WTC11 (cell line): ENCODE data around the gene VWA3B. TPM values are rescaled to one million over a fixed set of nuclear protein-coding genes. Genes with fewer than 3 reads are reported as not detected.

ENCODE experiments used
- ATAC-seq: fragments of 200-7000 bp; cut with Tn5 transposase; 2 replicates; pipeline ENCODE4 v1.10.0; 2021; ENCODE audit warnings: mild to moderate bottlenecking, moderate library complexity
- CTCF ChIA-PET: fragments of 300-600 bp; sonication (Branson Sonifier 250); formaldehyde crosslinking; loops from one replicate; lab custom pipeline; 2021; ENCODE audit warnings: antibody characterized with exemption; lab: Charles Lee
- POLR2A ChIA-PET: fragments of 350-600 bp; sonication (Branson Sonifier 250); formaldehyde crosslinking; loops from one replicate; lab custom pipeline; 2021; ENCODE audit warnings: antibody characterized with exemption; lab: Charles Lee
- DNase-seq: peaks from one replicate; pipeline ENCODE4 v3.0.0; 2021; ENCODE audit warnings: low spot score
- H3K27ac Mint-ChIP-seq: 2 replicates; pipeline ENCODE4 v1.8.0; 2021; ENCODE audit warnings: mixed read lengths
- H3K27me3 Mint-ChIP-seq: 2 replicates; pipeline ENCODE4 v1.8.0; 2021; ENCODE audit warnings: low read depth, mild to moderate bottlenecking, moderate library complexity, mixed read lengths
- H3K36me3 Mint-ChIP-seq: 2 replicates; pipeline ENCODE4 v1.8.0; 2021; ENCODE audit warnings: mixed read lengths
- H3K4me1 Mint-ChIP-seq: 2 replicates; pipeline ENCODE4 v1.8.0; 2022; ENCODE audit warnings: mixed read lengths
- H3K4me3 Mint-ChIP-seq: 2 replicates; pipeline ENCODE4 v1.8.0; 2021; ENCODE audit warnings: mild to moderate bottlenecking, moderate library complexity, mixed read lengths
- H3K9me3 Mint-ChIP-seq: 2 replicates; pipeline ENCODE4 v1.8.0; 2021; ENCODE audit warnings: mixed read lengths
- ATF1 ChIP-seq: sonication (generic); formaldehyde crosslinking; IDR thresholded peaks from 2 replicates; pipeline ENCODE4 v1.8.1; 2023; ENCODE audit warnings: mild to moderate bottlenecking, moderate library complexity, missing genetic modification reagents
- CREM ChIP-seq: sonication (generic); formaldehyde crosslinking; IDR thresholded peaks from 2 replicates; pipeline ENCODE4 v1.8.1; 2022; ENCODE audit warnings: mild to moderate bottlenecking, missing genetic modification reagents, moderate library complexity
- FOXJ3 ChIP-seq: sonication (generic); formaldehyde crosslinking; IDR thresholded peaks from 2 replicates; pipeline ENCODE4 v1.9.0; 2021; ENCODE audit warnings: missing genetic modification reagents, mild to moderate bottlenecking, borderline replicate concordance
- FOXK1 ChIP-seq: sonication (generic); formaldehyde crosslinking; IDR thresholded peaks from 2 replicates; pipeline ENCODE4 v1.8.0; 2022; ENCODE audit warnings: mild to moderate bottlenecking, moderate library complexity, missing genetic modification reagents
- HMGA2 ChIP-seq: fragments of 250-450 bp; sonication (Bioruptor Pico); IDR thresholded peaks from 2 replicates; pipeline ENCODE4 v1.4.0; 2021; ENCODE audit warnings: mild to moderate bottlenecking, moderate library complexity
- MYBL2 ChIP-seq: sonication (generic); formaldehyde crosslinking; IDR thresholded peaks from 2 replicates; pipeline ENCODE4 v1.8.1; 2023; ENCODE audit warnings: mild to moderate bottlenecking, moderate library complexity, missing genetic modification reagents
- NFATC4 ChIP-seq: fragments of 250-450 bp; sonication (Bioruptor Pico); IDR thresholded peaks from 2 replicates; pipeline ENCODE4 v1.9.0; 2021; ENCODE audit warnings: mild to moderate bottlenecking
- NFYB ChIP-seq: sonication (generic); formaldehyde crosslinking; conservative IDR thresholded peaks from 2 replicates; pipeline ENCODE4 v1.8.0; 2022; ENCODE audit warnings: low read depth, missing genetic modification reagents
- NR3C1 ChIP-seq: sonication (generic); formaldehyde crosslinking; conservative IDR thresholded peaks from 2 replicates; pipeline ENCODE4 v1.8.1; 2023; ENCODE audit warnings: low read depth, mild to moderate bottlenecking, missing genetic modification reagents
- PRRX2 ChIP-seq: fragments of 250-450 bp; sonication (Bioruptor Pico); IDR thresholded peaks from 2 replicates; pipeline ENCODE4 v1.8.0; 2021; ENCODE audit warnings: mild to moderate bottlenecking
- RORB ChIP-seq: fragments of 250-450 bp; sonication (Bioruptor Pico); IDR thresholded peaks from 2 replicates; pipeline ENCODE4 v1.9.0; 2021; ENCODE audit warnings: mild to moderate bottlenecking
- SOX15 ChIP-seq: fragments of 250-450 bp; sonication (Bioruptor Pico); IDR thresholded peaks from 2 replicates; pipeline ENCODE4 v1.9.0; 2021; ENCODE audit warnings: mild to moderate bottlenecking
- TCF7 ChIP-seq: sonication (generic); formaldehyde crosslinking; IDR thresholded peaks from 2 replicates; pipeline ENCODE4 v1.8.0; 2022; ENCODE audit warnings: mild to moderate bottlenecking, low read depth, missing genetic modification reagents, moderate library complexity
- ZNF423 ChIP-seq: fragments of 250-450 bp; sonication (Bioruptor Pico); IDR thresholded peaks from 2 replicates; pipeline ENCODE4 v2.1.2; 2022; ENCODE audit warnings: mild to moderate bottlenecking, moderate library complexity
- total RNA-seq: library from RNA; stranded (reverse); gene quantifications from 3 replicates; pipeline ENCODE4 v1.2.3, GENCODE V29; 2021
- TF ChIP-seq, protein P1 (sequence below): fragments of 250-450 bp; sonication (Bioruptor Pico); IDR thresholded peaks from 2 replicates; pipeline ENCODE4 v1.9.0; 2021; ENCODE audit warnings: mild to moderate bottlenecking
- TF ChIP-seq, protein P2 (sequence below): sonication (generic); formaldehyde crosslinking; IDR thresholded peaks from 2 replicates; pipeline ENCODE4 v1.8.0; 2023; ENCODE audit warnings: mild to moderate bottlenecking, missing genetic modification reagents
- TF ChIP-seq, protein P3 (sequence below): sonication (generic); formaldehyde crosslinking; IDR thresholded peaks from 2 replicates; pipeline ENCODE4 v1.8.0; 2022; ENCODE audit warnings: missing genetic modification reagents
- TF ChIP-seq, protein P4 (sequence below): fragments of 250-450 bp; sonication (Bioruptor Pico); IDR thresholded peaks from 2 replicates; pipeline ENCODE4 v1.9.0; 2021; ENCODE audit warnings: moderate library complexity, mild to moderate bottlenecking, inconsistent platforms, borderline replicate concordance
- TF ChIP-seq, protein P5 (sequence below): sonication (generic); formaldehyde crosslinking; IDR thresholded peaks from 2 replicates; pipeline ENCODE4 v1.8.0; 2022; ENCODE audit warnings: mild to moderate bottlenecking, missing genetic modification reagents
- TF ChIP-seq, protein P6 (sequence below): sonication (generic); formaldehyde crosslinking; IDR thresholded peaks from 2 replicates; pipeline ENCODE4 v1.8.1; 2022; ENCODE audit warnings: mild to moderate bottlenecking, moderate library complexity, missing genetic modification reagents
- TF ChIP-seq, protein P7 (sequence below): sonication (generic); formaldehyde crosslinking; IDR thresholded peaks from 2 replicates; pipeline ENCODE4 v1.8.0; 2023; ENCODE audit warnings: missing genetic modification reagents, mild to moderate bottlenecking, borderline replicate concordance

Gene VWA3B
- total RNA-seq, 1 experiment from 2014 or later: not detected

DNA sequence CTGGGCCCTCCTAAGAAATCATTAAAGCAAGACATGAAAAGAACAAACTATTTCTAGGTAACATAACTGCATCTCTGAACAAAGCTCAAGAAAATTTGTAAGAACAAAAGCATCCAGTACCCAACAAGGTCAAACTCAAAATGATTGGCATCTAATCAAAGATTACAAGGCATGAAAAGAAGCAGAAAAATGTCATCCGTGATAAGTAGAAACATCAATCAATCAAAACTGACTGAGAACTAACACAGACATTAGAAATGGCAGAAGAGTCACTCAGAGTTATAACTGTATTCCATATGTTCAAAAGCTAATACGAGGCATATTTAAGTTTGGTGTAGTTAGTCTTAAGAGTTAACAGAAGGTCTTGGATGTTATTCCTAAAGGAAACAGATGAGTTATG lies 80.9 kb downstream of the VWA3B start:
- ATAC-seq (no peak), DNase-seq (no peak)
- ChIA-PET CTCF (interaction anchor here (1.0 to 1.4 kb wide), 2 partner anchors 9 to 217 kb away, joined by 3 to 4 read pairs; no protein-coding TSS in a partner anchor), POLR2A (no interaction called here)
- no peaks in the 10 kb centered on the region for H3K27me3 Mint-ChIP-seq
- no peaks in the 10 kb centered on the region for H3K36me3 Mint-ChIP-seq
- TF ChIP-seq ATF1 (CRISPR knock-in tag) (no peak), NR3C1 (CRISPR knock-in tag) (no peak), ZNF423 (CRISPR knock-in tag) (no peak), PRRX2 (no peak), FOXK1 (no peak), CREM (no peak), RORB (CRISPR knock-in tag) (no peak), FOXJ3 (CRISPR knock-in tag) (no peak), NFATC4 (CRISPR knock-in tag) (no peak), NFYB (no peak), SOX15 (no peak)
- TF ChIP-seq, protein P1, sequence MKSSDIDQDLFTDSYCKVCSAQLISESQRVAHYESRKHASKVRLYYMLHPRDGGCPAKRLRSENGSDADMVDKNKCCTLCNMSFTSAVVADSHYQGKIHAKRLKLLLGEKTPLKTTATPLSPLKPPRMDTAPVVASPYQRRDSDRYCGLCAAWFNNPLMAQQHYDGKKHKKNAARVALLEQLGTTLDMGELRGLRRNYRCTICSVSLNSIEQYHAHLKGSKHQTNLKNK (CRISPR knock-in tag): no peak
- TF ChIP-seq, protein P2, sequence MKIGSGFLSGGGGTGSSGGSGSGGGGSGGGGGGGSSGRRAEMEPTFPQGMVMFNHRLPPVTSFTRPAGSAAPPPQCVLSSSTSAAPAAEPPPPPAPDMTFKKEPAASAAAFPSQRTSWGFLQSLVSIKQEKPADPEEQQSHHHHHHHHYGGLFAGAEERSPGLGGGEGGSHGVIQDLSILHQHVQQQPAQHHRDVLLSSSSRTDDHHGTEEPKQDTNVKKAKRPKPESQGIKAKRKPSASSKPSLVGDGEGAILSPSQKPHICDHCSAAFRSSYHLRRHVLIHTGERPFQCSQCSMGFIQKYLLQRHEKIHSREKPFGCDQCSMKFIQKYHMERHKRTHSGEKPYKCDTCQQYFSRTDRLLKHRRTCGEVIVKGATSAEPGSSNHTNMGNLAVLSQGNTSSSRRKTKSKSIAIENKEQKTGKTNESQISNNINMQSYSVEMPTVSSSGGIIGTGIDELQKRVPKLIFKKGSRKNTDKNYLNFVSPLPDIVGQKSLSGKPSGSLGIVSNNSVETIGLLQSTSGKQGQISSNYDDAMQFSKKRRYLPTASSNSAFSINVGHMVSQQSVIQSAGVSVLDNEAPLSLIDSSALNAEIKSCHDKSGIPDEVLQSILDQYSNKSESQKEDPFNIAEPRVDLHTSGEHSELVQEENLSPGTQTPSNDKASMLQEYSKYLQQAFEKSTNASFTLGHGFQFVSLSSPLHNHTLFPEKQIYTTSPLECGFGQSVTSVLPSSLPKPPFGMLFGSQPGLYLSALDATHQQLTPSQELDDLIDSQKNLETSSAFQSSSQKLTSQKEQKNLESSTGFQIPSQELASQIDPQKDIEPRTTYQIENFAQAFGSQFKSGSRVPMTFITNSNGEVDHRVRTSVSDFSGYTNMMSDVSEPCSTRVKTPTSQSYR (CRISPR knock-in tag): no peak
- TF ChIP-seq, protein P3, sequence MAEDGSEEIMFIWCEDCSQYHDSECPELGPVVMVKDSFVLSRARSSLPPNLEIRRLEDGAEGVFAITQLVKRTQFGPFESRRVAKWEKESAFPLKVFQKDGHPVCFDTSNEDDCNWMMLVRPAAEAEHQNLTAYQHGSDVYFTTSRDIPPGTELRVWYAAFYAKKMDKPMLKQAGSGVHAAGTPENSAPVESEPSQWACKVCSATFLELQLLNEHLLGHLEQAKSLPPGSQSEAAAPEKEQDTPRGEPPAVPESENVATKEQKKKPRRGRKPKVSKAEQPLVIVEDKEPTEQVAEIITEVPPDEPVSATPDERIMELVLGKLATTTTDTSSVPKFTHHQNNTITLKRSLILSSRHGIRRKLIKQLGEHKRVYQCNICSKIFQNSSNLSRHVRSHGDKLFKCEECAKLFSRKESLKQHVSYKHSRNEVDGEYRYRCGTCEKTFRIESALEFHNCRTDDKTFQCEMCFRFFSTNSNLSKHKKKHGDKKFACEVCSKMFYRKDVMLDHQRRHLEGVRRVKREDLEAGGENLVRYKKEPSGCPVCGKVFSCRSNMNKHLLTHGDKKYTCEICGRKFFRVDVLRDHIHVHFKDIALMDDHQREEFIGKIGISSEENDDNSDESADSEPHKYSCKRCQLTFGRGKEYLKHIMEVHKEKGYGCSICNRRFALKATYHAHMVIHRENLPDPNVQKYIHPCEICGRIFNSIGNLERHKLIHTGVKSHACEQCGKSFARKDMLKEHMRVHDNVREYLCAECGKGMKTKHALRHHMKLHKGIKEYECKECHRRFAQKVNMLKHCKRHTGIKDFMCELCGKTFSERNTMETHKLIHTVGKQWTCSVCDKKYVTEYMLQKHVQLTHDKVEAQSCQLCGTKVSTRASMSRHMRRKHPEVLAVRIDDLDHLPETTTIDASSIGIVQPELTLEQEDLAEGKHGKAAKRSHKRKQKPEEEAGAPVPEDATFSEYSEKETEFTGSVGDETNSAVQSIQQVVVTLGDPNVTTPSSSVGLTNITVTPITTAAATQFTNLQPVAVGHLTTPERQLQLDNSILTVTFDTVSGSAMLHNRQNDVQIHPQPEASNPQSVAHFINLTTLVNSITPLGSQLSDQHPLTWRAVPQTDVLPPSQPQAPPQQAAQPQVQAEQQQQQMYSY: no peak
- TF ChIP-seq, protein P4, sequence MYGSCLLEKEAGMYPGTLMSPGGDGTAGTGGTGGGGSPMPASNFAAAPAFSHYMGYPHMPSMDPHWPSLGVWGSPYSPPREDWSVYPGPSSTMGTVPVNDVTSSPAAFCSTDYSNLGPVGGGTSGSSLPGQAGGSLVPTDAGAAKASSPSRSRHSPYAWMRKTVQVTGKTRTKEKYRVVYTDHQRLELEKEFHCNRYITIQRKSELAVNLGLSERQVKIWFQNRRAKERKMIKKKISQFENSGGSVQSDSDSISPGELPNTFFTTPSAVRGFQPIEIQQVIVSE (CRISPR knock-in tag): no peak
- TF ChIP-seq, protein P5, sequence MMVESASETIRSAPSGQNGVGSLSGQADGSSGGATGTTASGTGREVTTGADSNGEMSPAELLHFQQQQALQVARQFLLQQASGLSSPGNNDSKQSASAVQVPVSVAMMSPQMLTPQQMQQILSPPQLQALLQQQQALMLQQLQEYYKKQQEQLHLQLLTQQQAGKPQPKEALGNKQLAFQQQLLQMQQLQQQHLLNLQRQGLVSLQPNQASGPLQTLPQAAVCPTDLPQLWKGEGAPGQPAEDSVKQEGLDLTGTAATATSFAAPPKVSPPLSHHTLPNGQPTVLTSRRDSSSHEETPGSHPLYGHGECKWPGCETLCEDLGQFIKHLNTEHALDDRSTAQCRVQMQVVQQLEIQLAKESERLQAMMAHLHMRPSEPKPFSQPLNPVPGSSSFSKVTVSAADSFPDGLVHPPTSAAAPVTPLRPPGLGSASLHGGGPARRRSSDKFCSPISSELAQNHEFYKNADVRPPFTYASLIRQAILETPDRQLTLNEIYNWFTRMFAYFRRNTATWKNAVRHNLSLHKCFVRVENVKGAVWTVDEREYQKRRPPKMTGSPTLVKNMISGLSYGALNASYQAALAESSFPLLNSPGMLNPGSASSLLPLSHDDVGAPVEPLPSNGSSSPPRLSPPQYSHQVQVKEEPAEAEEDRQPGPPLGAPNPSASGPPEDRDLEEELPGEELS: no peak
- TF ChIP-seq, protein P6, sequence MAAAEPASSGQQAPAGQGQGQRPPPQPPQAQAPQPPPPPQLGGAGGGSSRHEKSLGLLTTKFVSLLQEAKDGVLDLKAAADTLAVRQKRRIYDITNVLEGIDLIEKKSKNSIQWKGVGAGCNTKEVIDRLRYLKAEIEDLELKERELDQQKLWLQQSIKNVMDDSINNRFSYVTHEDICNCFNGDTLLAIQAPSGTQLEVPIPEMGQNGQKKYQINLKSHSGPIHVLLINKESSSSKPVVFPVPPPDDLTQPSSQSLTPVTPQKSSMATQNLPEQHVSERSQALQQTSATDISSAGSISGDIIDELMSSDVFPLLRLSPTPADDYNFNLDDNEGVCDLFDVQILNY: no peak
- no peak overlapping the region for H3K27ac Mint-ChIP-seq
- H3K4me1 Mint-ChIP-seq: no peaks in the 10 kb centered on the region
- H3K9me3 Mint-ChIP-seq: peaks cover 8% of the 10 kb centered on the region
- no peak overlapping the region for H3K4me3 Mint-ChIP-seq

DNA sequence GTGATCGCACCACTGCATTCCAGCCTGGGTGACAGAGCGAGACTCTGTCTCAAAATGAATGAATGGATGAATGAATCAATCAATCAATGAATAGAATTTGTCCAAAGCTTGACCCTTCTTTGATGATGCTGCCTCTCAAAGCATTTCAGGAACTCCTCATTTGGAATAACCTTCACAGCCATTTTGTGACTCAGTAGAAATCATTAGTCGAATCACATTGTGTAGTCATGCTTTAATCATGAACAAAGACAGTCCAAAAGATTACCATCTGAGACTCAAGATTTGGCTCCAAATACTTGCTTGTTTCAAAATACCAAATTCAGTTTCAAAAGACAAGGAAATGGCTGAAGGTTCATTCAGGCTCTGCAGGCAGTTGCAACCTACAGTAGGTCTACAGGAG lies 83.1 kb downstream of the VWA3B start:
- DNase-seq (no peak), ATAC-seq (no peak)
- H3K9me3 Mint-ChIP-seq: peaks cover 8% of the 10 kb centered on the region
- H3K27ac Mint-ChIP-seq: no peak overlapping the region
- H3K4me3 Mint-ChIP-seq: no peak overlapping the region
- no peaks in the 10 kb centered on the region for H3K4me1 Mint-ChIP-seq
- POLR2A ChIA-PET: no interaction called here
- H3K27me3 Mint-ChIP-seq: no peaks in the 10 kb centered on the region
- CTCF ChIA-PET: no interaction called here
- no peaks in the 10 kb centered on the region for H3K36me3 Mint-ChIP-seq
- TF ChIP-seq TCF7 (CRISPR knock-in tag): no peak
- TF ChIP-seq, protein P7, sequence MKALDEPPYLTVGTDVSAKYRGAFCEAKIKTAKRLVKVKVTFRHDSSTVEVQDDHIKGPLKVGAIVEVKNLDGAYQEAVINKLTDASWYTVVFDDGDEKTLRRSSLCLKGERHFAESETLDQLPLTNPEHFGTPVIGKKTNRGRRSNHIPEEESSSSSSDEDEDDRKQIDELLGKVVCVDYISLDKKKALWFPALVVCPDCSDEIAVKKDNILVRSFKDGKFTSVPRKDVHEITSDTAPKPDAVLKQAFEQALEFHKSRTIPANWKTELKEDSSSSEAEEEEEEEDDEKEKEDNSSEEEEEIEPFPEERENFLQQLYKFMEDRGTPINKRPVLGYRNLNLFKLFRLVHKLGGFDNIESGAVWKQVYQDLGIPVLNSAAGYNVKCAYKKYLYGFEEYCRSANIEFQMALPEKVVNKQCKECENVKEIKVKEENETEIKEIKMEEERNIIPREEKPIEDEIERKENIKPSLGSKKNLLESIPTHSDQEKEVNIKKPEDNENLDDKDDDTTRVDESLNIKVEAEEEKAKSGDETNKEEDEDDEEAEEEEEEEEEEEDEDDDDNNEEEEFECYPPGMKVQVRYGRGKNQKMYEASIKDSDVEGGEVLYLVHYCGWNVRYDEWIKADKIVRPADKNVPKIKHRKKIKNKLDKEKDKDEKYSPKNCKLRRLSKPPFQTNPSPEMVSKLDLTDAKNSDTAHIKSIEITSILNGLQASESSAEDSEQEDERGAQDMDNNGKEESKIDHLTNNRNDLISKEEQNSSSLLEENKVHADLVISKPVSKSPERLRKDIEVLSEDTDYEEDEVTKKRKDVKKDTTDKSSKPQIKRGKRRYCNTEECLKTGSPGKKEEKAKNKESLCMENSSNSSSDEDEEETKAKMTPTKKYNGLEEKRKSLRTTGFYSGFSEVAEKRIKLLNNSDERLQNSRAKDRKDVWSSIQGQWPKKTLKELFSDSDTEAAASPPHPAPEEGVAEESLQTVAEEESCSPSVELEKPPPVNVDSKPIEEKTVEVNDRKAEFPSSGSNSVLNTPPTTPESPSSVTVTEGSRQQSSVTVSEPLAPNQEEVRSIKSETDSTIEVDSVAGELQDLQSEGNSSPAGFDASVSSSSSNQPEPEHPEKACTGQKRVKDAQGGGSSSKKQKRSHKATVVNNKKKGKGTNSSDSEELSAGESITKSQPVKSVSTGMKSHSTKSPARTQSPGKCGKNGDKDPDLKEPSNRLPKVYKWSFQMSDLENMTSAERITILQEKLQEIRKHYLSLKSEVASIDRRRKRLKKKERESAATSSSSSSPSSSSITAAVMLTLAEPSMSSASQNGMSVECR (CRISPR knock-in tag): no peak
- TF ChIP-seq, protein P4 (CRISPR knock-in tag): no peak
- TF ChIP-seq MYBL2 (CRISPR knock-in tag): no peak
- no peak for TF ChIP-seq FOXJ3 (CRISPR knock-in tag)
- no peak for TF ChIP-seq RORB (CRISPR knock-in tag)
- no peak for TF ChIP-seq HMGA2 (CRISPR knock-in tag)
